Ectodermal cell (in vitro differentiated cells): ENCODE data around the gene DSCAM.
"Not testable (repeated sequence)": the region's sequence is repeated elsewhere in the genome, so short reads cannot be mapped to it uniquely, and the experiment has no call there.

ENCODE experiments used
- H3K27ac ChIP-seq: 2 replicates; pipeline ENCODE4 v1.7.0; 2013; ENCODE audit warnings: mild to moderate bottlenecking, low read depth, low read length; ENCODE audit not compliant: insufficient read depth, poor library complexity, severe bottlenecking
- H3K27me3 ChIP-seq: 2 replicates; pipeline ENCODE4 v1.7.0; 2013; ENCODE audit warnings: mild to moderate bottlenecking, low read length; ENCODE audit not compliant: insufficient read depth, control insufficient read depth, poor library complexity, severe bottlenecking
- H3K36me3 ChIP-seq: one replicate; pipeline ENCODE4 v1.7.0; 2013; ENCODE audit warnings: low read length; ENCODE audit not compliant: control insufficient read depth, insufficient read depth
- H3K4me1 ChIP-seq: one replicate; pipeline ENCODE4 v1.7.0; 2013; ENCODE audit warnings: low read length; ENCODE audit not compliant: control insufficient read depth, insufficient read depth
- H3K4me3 ChIP-seq: 2 replicates; pipeline ENCODE4 v1.7.0; 2013; ENCODE audit warnings: low read depth, low read length, control low read depth; ENCODE audit not compliant: insufficient read depth
- H3K9me3 ChIP-seq: 2 replicates; pipeline ENCODE4 v1.7.0; 2013; ENCODE audit warnings: mild to moderate bottlenecking, low read length, moderate library complexity; ENCODE audit not compliant: control insufficient read depth
- WGBS, 2 experiments: methylation state at CpG; one replicate each; pipeline ENCODE4 v1.1.7; 2013; ENCODE audit warnings: missing lambda C conversion rate in 2 of 2; 5-methylcytosine and 5-hydroxymethylcytosine counted together

The DSCAM gene

DNA sequence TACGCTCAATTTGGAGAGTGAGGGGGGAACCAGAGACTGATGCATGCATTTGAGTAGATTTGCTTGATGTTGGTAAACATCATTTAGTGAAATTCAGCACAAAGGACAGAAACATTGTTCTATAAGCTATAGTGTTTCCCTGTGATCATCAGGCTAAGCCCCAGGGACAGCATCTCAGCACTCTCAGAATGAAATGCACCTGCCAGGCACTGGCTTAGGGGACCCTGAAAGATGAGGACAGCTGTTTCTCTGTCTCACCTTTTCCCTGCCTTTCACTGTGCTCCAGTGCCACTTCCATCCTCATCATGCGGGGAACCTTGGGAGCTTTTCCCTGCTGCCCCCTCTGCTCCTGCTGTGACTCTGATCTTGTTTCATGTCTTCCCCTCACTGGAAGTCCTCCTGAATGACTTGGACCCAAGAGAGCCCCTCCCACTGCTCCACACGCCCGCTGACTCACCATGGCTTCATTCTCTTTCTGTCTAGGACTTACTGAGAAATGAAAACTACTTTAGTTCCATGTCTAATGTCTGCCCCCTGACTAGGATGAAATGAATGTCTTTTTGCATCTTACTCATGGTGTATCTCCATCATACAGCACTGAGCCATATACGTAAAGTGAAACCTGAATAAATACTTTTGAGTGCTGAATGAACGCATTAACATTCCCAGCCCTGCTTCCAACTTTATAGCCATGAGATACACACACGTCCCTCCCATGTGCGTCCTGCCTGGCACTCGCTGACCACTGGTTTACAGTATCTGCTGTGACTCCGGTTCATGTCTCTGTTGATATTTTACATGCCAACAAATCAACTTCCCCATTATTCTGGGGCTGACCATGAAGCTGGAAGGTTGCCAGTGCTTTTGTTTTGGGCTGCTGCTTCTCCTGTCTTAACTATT lies 797.7 kb downstream of the DSCAM start:
- Histone ChIP-seq H3K4me1 (peaks cover 3% of the 10 kb centered on the region), H3K9me3 (no peaks in the 10 kb centered on the region), H3K4me3 (no peak overlapping the region), H3K27ac (no peak overlapping the region), H3K36me3 (no peaks in the 10 kb centered on the region), H3K27me3 (no peaks in the 10 kb centered on the region)
- WGBS, 2 experiments, result 77 to 82% methylated on average over 10 of the region's 10 CpGs

DNA sequence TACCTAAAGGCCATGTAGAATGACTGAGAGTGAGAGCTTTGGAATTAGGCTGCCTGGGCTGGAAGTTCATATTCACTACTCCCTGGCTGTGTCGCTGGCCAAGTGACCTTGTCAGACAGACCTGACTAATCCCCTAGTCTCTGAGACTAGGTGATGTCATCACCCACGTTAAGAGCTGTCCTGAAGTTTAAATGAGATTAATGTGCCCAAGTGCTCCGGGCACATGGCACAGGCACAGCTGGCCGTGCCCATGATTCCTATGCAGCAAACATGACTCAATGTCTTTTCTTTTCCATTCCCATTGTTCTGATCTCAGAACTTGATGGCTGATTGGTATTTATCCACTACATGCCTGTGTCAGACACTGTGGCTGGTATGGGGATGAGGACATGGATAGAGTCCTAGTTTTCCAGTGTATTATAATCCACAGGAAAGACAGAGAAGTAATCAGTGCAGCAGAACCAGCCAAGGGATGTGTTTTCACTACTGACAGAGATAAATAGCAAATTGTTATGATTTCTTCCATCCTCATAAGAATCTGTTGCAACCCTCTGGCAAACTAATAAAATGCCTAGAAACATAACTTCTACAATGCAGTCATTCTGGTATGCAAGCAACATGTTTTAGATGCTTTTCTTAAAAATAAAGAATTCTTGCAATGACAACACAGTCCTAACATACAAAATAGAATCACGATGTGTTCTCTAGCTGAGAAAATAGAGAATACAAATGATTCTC lies 798.8 kb downstream of the DSCAM start:
- WGBS, 2 experiments, result 87 to 91% methylated on average over 5 of the region's 5 CpGs
- Histone ChIP-seq H3K4me1 (peaks cover 3% of the 10 kb centered on the region), H3K27ac (no peak overlapping the region), H3K36me3 (no peaks in the 10 kb centered on the region), H3K9me3 (no peaks in the 10 kb centered on the region), H3K4me3 (no peak overlapping the region), H3K27me3 (no peaks in the 10 kb centered on the region)

DNA sequence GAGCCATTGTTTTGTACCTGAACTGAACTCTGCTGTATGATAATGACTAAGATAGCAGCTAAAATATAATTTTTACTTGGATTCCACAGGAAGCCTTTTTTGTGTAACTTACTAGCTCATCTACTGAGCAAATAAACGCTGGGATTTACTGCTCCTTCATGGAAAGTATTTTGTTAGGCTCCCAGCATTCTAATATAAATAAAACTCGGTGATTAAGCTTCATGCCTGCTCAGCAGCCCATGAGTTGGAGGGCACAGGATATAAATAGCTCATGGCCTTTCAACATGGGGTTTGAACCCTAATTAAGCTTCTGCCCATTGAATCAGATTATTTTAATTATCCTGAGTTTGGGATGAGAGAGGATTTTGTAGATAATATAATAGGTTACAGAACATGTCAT lies 799.7 kb downstream of the DSCAM start:
- Histone ChIP-seq H3K27me3 (no peaks in the 10 kb centered on the region), H3K36me3 (no peaks in the 10 kb centered on the region), H3K9me3 (no peaks in the 10 kb centered on the region), H3K27ac (no peak overlapping the region), H3K4me1 (peaks cover 3% of the 10 kb centered on the region), H3K4me3 (no peak overlapping the region)
- WGBS, 2 experiments, result 88 to 100% methylated on average over 2 of the region's 2 CpGs

DNA sequence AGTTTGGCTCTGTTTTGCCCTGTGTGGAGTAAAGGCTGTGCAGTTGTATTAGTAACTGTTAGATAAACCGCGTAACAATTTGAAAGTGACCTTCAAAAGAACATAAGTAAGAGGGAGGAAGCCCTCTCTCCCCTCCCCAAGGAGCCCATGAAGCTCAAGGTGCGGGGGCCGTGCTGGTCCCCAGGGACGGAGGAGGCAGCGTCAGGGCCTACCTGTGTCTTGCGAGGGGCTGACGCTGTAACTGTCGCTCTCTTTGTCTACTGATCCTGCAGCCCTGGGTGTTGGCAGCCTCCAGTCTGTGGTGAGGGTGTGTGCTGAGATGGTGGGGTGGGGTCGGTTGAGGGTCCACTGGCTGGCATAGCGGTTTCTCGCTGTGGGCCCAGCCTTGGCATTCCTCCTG lies 803.1 kb downstream of the DSCAM start:
- Histone ChIP-seq H3K27ac (no peak overlapping the region), H3K27me3 (no peaks in the 10 kb centered on the region), H3K4me1 (no peaks in the 10 kb centered on the region), H3K36me3 (no peaks in the 10 kb centered on the region), H3K9me3 (no peaks in the 10 kb centered on the region), H3K4me3 (no peak overlapping the region)
- 93 to 96% methylated on average over 12 of the region's 12 CpGs for WGBS, 2 experiments

DNA sequence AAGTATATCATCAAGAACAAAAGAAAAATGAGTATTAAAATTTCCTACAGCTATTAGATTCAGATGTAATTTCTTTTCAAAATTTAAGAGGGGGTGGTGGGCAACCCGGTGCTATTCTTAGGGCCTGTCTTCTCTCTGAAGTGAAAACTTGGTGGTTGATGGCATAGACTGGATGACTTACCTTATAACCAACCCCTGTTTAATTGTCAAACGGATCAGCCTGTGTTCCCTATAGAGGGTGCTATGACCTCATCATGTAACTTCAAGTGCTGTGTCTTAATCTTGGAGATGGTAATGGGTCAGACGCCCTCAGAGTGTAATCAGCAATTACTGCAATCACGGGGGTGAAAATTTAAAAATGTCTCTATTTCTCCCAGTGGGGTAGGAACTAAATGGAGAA lies 803.5 kb downstream of the DSCAM start:
- Histone ChIP-seq H3K4me1 (no peaks in the 10 kb centered on the region), H3K9me3 (no peaks in the 10 kb centered on the region), H3K27me3 (no peaks in the 10 kb centered on the region), H3K36me3 (no peaks in the 10 kb centered on the region), H3K4me3 (no peak overlapping the region), H3K27ac (no peak overlapping the region)
- 80 to 87% methylated on average over 3 to 4 of the region's 4 CpGs for WGBS, 2 experiments

DNA sequence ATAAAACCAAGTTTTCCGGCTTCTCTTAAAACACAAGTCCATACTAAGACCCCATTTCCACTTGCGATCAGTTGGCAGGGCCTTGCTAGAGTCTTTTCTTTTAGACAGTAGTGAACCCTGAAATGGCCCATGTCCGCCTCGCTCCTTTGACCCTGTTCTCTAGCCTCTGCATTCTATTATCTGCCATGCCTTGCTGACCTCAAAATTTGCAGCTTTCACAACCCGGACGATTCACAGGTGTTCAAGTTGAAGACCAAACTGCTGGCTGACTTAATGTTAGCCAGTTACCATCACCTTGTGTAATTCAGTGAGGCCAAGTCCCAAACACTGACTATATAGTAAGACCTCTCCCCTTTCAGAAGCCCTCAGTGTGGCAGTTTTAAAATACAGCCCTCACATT lies 805.5 kb downstream of the DSCAM start:
- Histone ChIP-seq H3K4me1 (no peaks in the 10 kb centered on the region), H3K27ac (no peak overlapping the region), H3K4me3 (no peak overlapping the region), H3K27me3 (no peaks in the 10 kb centered on the region), H3K36me3 (no peaks in the 10 kb centered on the region), H3K9me3 (no peaks in the 10 kb centered on the region)
- 94 to 96% methylated on average over 6 of the region's 6 CpGs for WGBS, 2 experiments

DNA sequence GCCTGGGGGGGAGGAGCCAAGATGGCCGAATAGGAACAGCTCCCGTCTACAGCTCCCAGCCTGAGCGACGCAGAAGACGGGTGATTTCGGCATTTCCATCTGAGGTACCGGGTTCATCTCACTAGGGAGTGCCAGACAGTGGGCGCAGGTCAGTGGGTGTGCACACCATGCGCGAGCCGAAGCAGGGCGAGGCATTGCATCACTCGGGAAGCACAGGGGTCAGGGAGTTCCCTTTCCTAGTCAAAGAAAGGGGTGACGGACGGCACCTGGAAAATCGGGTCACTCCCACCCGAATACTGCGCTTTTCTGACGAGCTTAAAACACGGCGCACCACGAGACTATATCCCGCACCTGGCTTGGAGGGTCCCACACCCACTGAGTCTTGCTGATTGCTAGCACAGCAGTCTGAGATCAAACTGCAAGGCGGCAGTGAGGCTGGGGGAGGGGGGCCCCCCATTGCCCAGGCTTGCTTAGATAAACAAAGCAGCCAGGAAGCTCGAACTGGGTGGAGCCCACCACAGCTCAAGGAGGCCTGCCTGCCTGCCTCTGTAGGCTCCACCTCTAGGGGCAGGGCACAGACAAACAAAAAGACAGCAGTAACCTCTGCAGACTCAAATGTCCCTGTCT lies 813.7 kb downstream of the DSCAM start:
- H3K27ac ChIP-seq, H3K4me1 ChIP-seq, H3K9me3 ChIP-seq, H3K36me3 ChIP-seq, H3K27me3 ChIP-seq, H3K4me3 ChIP-seq: not testable (repeated sequence)
- WGBS, 2 experiments, result 87 to 88% methylated on average over 25 of the region's 25 CpGs

DNA sequence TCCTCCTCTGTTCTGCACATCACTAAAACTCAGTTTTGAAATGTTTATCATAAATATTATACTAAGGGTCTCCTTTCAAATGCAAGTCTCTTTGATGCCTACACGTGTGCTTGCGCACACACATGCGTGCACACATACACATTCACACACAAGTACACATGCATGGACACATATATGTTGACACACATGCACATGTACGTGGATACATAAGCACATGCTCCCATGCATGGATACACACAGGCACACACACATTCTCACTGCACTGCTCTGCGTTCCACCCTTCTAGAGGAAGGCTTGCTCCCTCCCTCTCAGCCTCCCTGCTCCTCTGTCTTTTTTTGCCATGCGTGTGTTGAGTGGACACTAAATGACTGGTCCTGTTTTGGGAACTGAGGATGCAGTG lies 817.1 kb downstream of the DSCAM start:
- Histone ChIP-seq H3K4me3 (no peak overlapping the region), H3K36me3 (no peaks in the 10 kb centered on the region), H3K4me1 (no peaks in the 10 kb centered on the region), H3K9me3 (no peaks in the 10 kb centered on the region), H3K27me3 (no peaks in the 10 kb centered on the region), H3K27ac (no peak overlapping the region)
- WGBS, 2 experiments, result 95 to 97% methylated on average over 5 to 6 of the region's 6 CpGs

DNA sequence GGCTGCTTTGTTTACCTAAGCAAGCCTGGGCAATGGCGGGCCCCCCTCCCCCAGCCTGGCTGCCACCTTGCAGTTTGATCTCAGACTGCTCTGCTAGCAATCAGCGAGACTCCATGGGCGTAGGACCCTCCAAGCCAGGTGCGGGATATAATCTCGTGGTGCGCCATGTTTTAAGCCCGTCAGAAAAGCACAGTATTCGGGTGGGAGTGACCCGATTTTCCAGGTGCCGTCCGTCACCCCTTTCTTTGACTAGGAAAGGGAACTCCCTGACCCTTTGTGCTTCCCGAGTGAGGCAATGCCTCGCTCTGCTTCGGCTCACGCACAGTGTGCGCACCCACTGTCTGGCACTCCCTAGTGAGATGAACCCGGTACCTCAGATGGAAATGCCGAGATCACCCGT lies 818.6 kb downstream of the DSCAM start:
- H3K27me3 ChIP-seq, result not testable (repeated sequence)
- 88 to 90% methylated on average over 19 of the region's 19 CpGs for WGBS, 2 experiments

More for the DNA sequence above, 818.6 kb downstream of the DSCAM start:
- H3K9me3 ChIP-seq, H3K36me3 ChIP-seq, H3K4me3 ChIP-seq, H3K27ac ChIP-seq, H3K4me1 ChIP-seq: not testable (repeated sequence)
